HepG2 (cell line): ENCODE results near the gene SOX8. TPM values are rescaled to one million over a fixed set of nuclear protein-coding genes. Genes with fewer than 3 reads are reported as not detected.

Experiments used
- ATAC-seq: fragments of 200-7000 bp; cut with Tn5 transposase; 3 replicates; pipeline ENCODE4 v1.9.1; 2020; ENCODE audit warnings: mild to moderate bottlenecking, moderate library complexity
- BruUV-seq: library from RNA; stranded (reverse); fragments of 400-500 nt; replicated peaks from 2 replicates; lab custom pipeline; 2021; lab: Mats Ljungman, UMichigan
- CTCF ChIA-PET: fragments of 300-600 bp; formaldehyde crosslinking; extraction: SDS; loops from one replicate; lab custom pipeline; 2021; ENCODE audit warnings: low total read pairs, inconsistent platforms, low intra/inter-chr PET ratio; lab: Yijun Ruan, JAX
- POLR2A ChIA-PET: fragments of 350-600 bp; sonication (Branson Sonifier 250); formaldehyde crosslinking; loops from one replicate; lab custom pipeline; 2020; ENCODE audit warnings: antibody characterized with exemption, inconsistent platforms; lab: Yijun Ruan, JAX
- DNase-seq: peaks from one replicate; pipeline ENCODE4 v3.0.0-alpha.2; 2015; ENCODE audit warnings: low spot score
- FAIRE-seq: peaks from 3 replicates; lab custom pipeline; 2011; peaks lifted over from hg19 to GRCh38; lab: Jason Lieb, UNC
- H2AFZ ChIP-seq: one replicate; pipeline ENCODE4 v1.6.1; 2011; ENCODE audit warnings: low read length, inconsistent platforms
- H3K27ac ChIP-seq: fragments of 300-600 bp; 3 replicates; pipeline ENCODE4 v1.8.0; 2011; ENCODE audit warnings: mixed run types, mild to moderate bottlenecking, mixed read lengths, low read length, inconsistent platforms; ENCODE audit not compliant: insufficient read depth; ENCODE audit errors: extremely low read length
- H3K27me3 ChIP-seq, 2 experiments: fragments of 200-600 bp in 1 of 2; 2 replicates in 1 of 2; 3 replicates in 1 of 2; pipeline versions ENCODE4 v1.6.0 to v1.8.0; 2011; ENCODE audit warnings: low read length in 2 of 2, mild to moderate bottlenecking in 2 of 2, moderate library complexity in 2 of 2, inconsistent platforms in 1 of 2; ENCODE audit not compliant: insufficient read depth in 2 of 2, control insufficient read depth in 1 of 2
- H3K36me3 ChIP-seq, 2 experiments: fragments of 200-600 bp in 1 of 2; replicated peaks in 1 of 2; 2 replicates in 1 of 2; 3 replicates in 1 of 2; pipeline versions ENCODE4 v1.5.1 to v1.8.0; 2011; ENCODE audit warnings: low read length in 2 of 2, inconsistent platforms in 1 of 2; ENCODE audit not compliant: insufficient read depth in 2 of 2, control insufficient read depth in 1 of 2
- H3K4me1 ChIP-seq: 2 replicates; pipeline ENCODE4 v1.5.1; 2012; ENCODE audit warnings: low read length, inconsistent platforms; ENCODE audit not compliant: insufficient read depth
- H3K4me2 ChIP-seq: 2 replicates; pipeline ENCODE4 v1.6.0; 2011; ENCODE audit warnings: low read depth, low read length, inconsistent platforms
- H3K4me3 ChIP-seq, 3 experiments: fragments of 200-600 bp in 1 of 3; sonication (generic), shearing (Covaris generic) in 1 of 3; replicated peaks in 1 of 3; 2 replicates each; pipeline ENCODE4 v1.5.1; 2011 to 2016; ENCODE audit warnings: low read length in 3 of 3, inconsistent platforms in 2 of 3, low read depth in 2 of 3, mild to moderate bottlenecking in 2 of 3, control low read depth in 1 of 3, mixed read lengths in 1 of 3; ENCODE audit not compliant: insufficient read depth in 1 of 3
- H3K79me2 ChIP-seq: one replicate; pipeline ENCODE4 v1.6.1; 2011; ENCODE audit warnings: low read length, inconsistent platforms; ENCODE audit not compliant: insufficient read depth
- H3K9ac ChIP-seq: 2 replicates; pipeline ENCODE4 v1.6.0; 2011; ENCODE audit warnings: mild to moderate bottlenecking, low read depth, low read length, inconsistent platforms; ENCODE audit not compliant: insufficient read depth
- H3K9me3 ChIP-seq: 2 replicates; pipeline ENCODE4 v1.5.1; 2012; ENCODE audit warnings: mild to moderate bottlenecking, low read length
- H4K20me1 ChIP-seq: 2 replicates; pipeline ENCODE4 v1.6.0; 2011; ENCODE audit warnings: inconsistent platforms, mild to moderate bottlenecking, low read length, moderate library complexity; ENCODE audit not compliant: insufficient read depth
- ATF6 ChIP-seq: sonication (generic); formaldehyde crosslinking; conservative IDR thresholded peaks from 2 replicates; pipeline ENCODE4 v1.4.0; 2020; ENCODE audit warnings: missing genetic modification reagents
- CHD2 ChIP-seq: IDR thresholded peaks from 2 replicates; pipeline ENCODE4 v1.6.1; 2011; ENCODE audit warnings: low read depth, low read length, improper control_type of control experiment
- EZH2 ChIP-seq: conservative IDR thresholded peaks from 2 replicates; pipeline ENCODE4 v1.6.1; 2012; ENCODE audit warnings: mild to moderate bottlenecking, low read depth, low read length, moderate library complexity
- HDAC6 ChIP-seq: fragments of 200-600 bp; sonication (generic); IDR thresholded peaks from 2 replicates; pipeline ENCODE4 v1.7.0; 2017; ENCODE audit warnings: mild to moderate bottlenecking, antibody characterized with exemption, low read length, low read depth
- HNRNPH1 ChIP-seq: fragments of 200-400 bp; formaldehyde crosslinking; optimal IDR thresholded peaks from 2 replicates; pipeline ENCODE3; 2017; ENCODE audit warnings: mild to moderate bottlenecking, low read depth, low read length
- PHB2 ChIP-seq: fragments of 450-650 bp; IDR thresholded peaks from 2 replicates; pipeline ENCODE4 v1.6.1; 2018; ENCODE audit not compliant: partially characterized antibody
- PHF20 ChIP-seq: sonication (generic); formaldehyde crosslinking; IDR thresholded peaks from 2 replicates; pipeline ENCODE4 v1.5.0; 2020; ENCODE audit warnings: mild to moderate bottlenecking, missing genetic modification reagents
- PTBP1 ChIP-seq: fragments of 200-400 bp; formaldehyde crosslinking; IDR thresholded peaks from 2 replicates; pipeline ENCODE4 v1.6.1; 2018; ENCODE audit warnings: low read length, low read depth; ENCODE audit not compliant: poor library complexity, severe bottlenecking
- YY1 ChIP-seq: IDR thresholded peaks from 2 replicates; pipeline ENCODE4 v1.6.1; 2011; ENCODE audit warnings: low read length, low read depth, moderate library complexity, mild to moderate bottlenecking; ENCODE audit not compliant: insufficient read depth, insufficient replicate concordance
- ZFP82 ChIP-seq: sonication (generic); formaldehyde crosslinking; IDR thresholded peaks from 2 replicates; pipeline ENCODE4 v1.5.1; 2020; ENCODE audit warnings: mild to moderate bottlenecking, missing genetic modification reagents, borderline replicate concordance
- ZMYM2 ChIP-seq: sonication (generic); formaldehyde crosslinking; IDR thresholded peaks from 2 replicates; pipeline ENCODE4 v1.8.0; 2022; ENCODE audit warnings: mild to moderate bottlenecking, missing genetic modification reagents
- ZNF253 ChIP-seq: sonication (generic); formaldehyde crosslinking; IDR thresholded peaks from 2 replicates; pipeline ENCODE4 v1.8.0; 2022; ENCODE audit warnings: mild to moderate bottlenecking, missing genetic modification reagents, borderline replicate concordance
- ZNF768 ChIP-seq: sonication (generic); formaldehyde crosslinking; IDR thresholded peaks from 2 replicates; pipeline ENCODE4 v1.4.0; 2020; ENCODE audit warnings: missing genetic modification reagents
- ZSCAN12 ChIP-seq: sonication (generic); formaldehyde crosslinking; IDR thresholded peaks from 2 replicates; pipeline ENCODE4 v1.9.0; 2021; ENCODE audit warnings: mild to moderate bottlenecking, missing genetic modification reagents
- WGBS: methylation state at CpG from one replicate; pipeline ENCODE4 v1.1.6; 2017; ENCODE audit warnings: low lambda C conversion rate; 5-methylcytosine and 5-hydroxymethylcytosine counted together
- in situ Hi-C: cut with HindIII; loops from 2 replicates; pipeline ENCODE4 v1.10.0; 2017; ENCODE audit warnings: low pct_unique_long_range_greater_than_20kb; ENCODE audit not compliant: extremely low pct_ligation_motif_present
- intact Hi-C: fragments of 100-400 bp; cut with micrococcal nuclease; formaldehyde crosslinking; loops from one replicate; pipeline ENCODE4 v1.10.0; 2022; ENCODE audit not compliant: unreplicated experiment
- polyA plus RNA-seq, 8 experiments: library from polyadenylated mRNA; depleted of rRNA in 3 of 8; stranded (reverse) in 7 of 8; unstranded in 1 of 8; fragments of >200 nt; fragmentation: Illumina TruSeq in 4 of 8; extraction: Trizol in 4 of 8; gene quantifications; 2 replicates each; pipeline versions ENCODE4 v1.2.1 to v1.2.3, GENCODE V29; 2011 to 2016; ENCODE audit warnings: low read depth in 4 of 8, missing spikeins in 1 of 8, mixed read lengths in 1 of 8; ENCODE audit not compliant: insufficient read depth in 1 of 8
- total RNA-seq, 5 experiments: library from RNA; depleted of rRNA; stranded (reverse); fragments of >200 nt; fragmentation: Illumina TruSeq; extraction: Trizol; gene quantifications; 2 replicates each; pipeline ENCODE4 v1.2.3, GENCODE V29; 2016; ENCODE audit warnings: low read depth in 1 of 5
- TF ChIP-seq, protein P1 (sequence below): sonication (generic); formaldehyde crosslinking; IDR thresholded peaks from 2 replicates; pipeline ENCODE4 v1.5.1; 2020; ENCODE audit warnings: mild to moderate bottlenecking, missing genetic modification reagents, moderate library complexity
- TF ChIP-seq, protein P2 (sequence below): sonication (generic); formaldehyde crosslinking; IDR thresholded peaks from 2 replicates; pipeline ENCODE4 v1.4.0; 2020; ENCODE audit warnings: mild to moderate bottlenecking, missing genetic modification reagents

The SOX8 gene
- total and polyA plus RNA-seq, 2 of the 13 experiments (the other 11 are each of a cell fraction or from before 2014, with no cell fraction given) = 0.20 to 0.28 TPM

DNA sequence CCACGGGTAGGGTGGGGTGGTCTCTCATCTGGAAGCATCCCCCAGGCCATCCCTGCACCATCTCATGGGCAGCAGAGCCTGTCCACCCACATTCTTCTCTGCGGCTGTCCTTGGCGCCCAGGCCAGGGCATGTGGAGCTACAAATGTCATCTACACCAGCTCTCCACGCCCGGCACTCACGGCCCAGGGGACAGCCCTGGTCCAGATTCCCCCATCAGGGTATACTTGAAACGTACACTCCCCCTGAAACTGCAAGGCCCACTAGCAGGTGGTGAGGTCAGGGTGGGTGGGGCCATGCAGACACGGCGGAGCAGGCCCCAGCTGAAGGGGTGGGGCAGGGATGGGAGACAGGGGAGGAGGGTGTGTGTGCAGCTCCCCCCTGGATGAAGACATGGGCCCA lies 3.2 kb upstream of the SOX8 start (continued):
- no peak for TF ChIP-seq PHB2

GRCh38 chr16:979147-979546 lies 2.4 kb upstream of the SOX8 start:
- peaks cover 32% of the 10 kb centered on the region for H3K4me1 ChIP-seq
- H3K9ac ChIP-seq = no peak overlapping the region
- DNase-seq (no peak), ATAC-seq (no peak), FAIRE-seq (no peak)
- BruUV-seq = no TSS peak
- no peaks in the 10 kb centered on the region for H3K9me3 ChIP-seq
- H3K79me2 ChIP-seq = no peaks in the 10 kb centered on the region
- in situ Hi-C loops = no loop called here
- no peaks in the 10 kb centered on the region for H4K20me1 ChIP-seq
- H3K4me3 ChIP-seq = no peak overlapping the region
- intact Hi-C loops = no loop called here
- POLR2A ChIA-PET = no interaction called here
- no peak overlapping the region for H3K4me2 ChIP-seq
- WGBS = 20% methylated on average over 2 of the region's 14 CpGs
- H3K27ac ChIP-seq = no peak overlapping the region
- no peak overlapping the region for H2AFZ ChIP-seq
- no peaks in the 10 kb centered on the region for H3K36me3 ChIP-seq
- CTCF ChIA-PET = no interaction called here
- H3K27me3 ChIP-seq = peaks cover 22 to 87% of the 10 kb centered on the region in 2 experiments
- TF ChIP-seq PHF20 (CRISPR knock-in tag) (no peak), HNRNPH1 (no peak), CHD2 (no peak), ZNF768 (no peak), PTBP1 (no peak), ZSCAN12 (CRISPR knock-in tag) (no peak), HDAC6 (no peak), ATF6 (CRISPR knock-in tag) (no peak), ZFP82 (CRISPR knock-in tag) (no peak), EZH2 (no peak), ZMYM2 (CRISPR knock-in tag) (no peak), YY1 (no peak), ZNF253 (no peak)
- TF ChIP-seq, protein P1, sequence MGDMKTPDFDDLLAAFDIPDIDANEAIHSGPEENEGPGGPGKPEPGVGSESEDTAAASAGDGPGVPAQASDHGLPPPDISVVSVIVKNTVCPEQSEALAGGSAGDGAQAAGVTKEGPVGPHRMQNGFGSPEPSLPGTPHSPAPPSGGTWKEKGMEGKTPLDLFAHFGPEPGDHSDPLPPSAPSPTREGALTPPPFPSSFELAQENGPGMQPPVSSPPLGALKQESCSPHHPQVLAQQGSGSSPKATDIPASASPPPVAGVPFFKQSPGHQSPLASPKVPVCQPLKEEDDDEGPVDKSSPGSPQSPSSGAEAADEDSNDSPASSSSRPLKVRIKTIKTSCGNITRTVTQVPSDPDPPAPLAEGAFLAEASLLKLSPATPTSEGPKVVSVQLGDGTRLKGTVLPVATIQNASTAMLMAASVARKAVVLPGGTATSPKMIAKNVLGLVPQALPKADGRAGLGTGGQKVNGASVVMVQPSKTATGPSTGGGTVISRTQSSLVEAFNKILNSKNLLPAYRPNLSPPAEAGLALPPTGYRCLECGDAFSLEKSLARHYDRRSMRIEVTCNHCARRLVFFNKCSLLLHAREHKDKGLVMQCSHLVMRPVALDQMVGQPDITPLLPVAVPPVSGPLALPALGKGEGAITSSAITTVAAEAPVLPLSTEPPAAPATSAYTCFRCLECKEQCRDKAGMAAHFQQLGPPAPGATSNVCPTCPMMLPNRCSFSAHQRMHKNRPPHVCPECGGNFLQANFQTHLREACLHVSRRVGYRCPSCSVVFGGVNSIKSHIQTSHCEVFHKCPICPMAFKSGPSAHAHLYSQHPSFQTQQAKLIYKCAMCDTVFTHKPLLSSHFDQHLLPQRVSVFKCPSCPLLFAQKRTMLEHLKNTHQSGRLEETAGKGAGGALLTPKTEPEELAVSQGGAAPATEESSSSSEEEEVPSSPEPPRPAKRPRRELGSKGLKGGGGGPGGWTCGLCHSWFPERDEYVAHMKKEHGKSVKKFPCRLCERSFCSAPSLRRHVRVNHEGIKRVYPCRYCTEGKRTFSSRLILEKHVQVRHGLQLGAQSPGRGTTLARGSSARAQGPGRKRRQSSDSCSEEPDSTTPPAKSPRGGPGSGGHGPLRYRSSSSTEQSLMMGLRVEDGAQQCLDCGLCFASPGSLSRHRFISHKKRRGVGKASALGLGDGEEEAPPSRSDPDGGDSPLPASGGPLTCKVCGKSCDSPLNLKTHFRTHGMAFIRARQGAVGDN (CRISPR knock-in tag) = no peak
- TF ChIP-seq, protein P2, sequence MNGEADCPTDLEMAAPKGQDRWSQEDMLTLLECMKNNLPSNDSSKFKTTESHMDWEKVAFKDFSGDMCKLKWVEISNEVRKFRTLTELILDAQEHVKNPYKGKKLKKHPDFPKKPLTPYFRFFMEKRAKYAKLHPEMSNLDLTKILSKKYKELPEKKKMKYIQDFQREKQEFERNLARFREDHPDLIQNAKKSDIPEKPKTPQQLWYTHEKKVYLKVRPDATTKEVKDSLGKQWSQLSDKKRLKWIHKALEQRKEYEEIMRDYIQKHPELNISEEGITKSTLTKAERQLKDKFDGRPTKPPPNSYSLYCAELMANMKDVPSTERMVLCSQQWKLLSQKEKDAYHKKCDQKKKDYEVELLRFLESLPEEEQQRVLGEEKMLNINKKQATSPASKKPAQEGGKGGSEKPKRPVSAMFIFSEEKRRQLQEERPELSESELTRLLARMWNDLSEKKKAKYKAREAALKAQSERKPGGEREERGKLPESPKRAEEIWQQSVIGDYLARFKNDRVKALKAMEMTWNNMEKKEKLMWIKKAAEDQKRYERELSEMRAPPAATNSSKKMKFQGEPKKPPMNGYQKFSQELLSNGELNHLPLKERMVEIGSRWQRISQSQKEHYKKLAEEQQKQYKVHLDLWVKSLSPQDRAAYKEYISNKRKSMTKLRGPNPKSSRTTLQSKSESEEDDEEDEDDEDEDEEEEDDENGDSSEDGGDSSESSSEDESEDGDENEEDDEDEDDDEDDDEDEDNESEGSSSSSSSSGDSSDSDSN = no peak
